Measurements from ENCODE around the gene RFC5.

- TF ChIP-seq POLR2AphosphoS2 (conservative IDR thresholded peaks at IDR 0.05; ENCODE audit: low read length) (no peak), MYC (IDR thresholded peaks at IDR 0.05; ENCODE audit: borderline replicate concordance, low read length) (no peak), USF2 (IDR thresholded peaks at IDR 0.05) (no peak), NFE2L2 (conservative IDR thresholded peaks at IDR 0.05; ENCODE audit: low read length) (no peak)
Measured at GRCh38 chr12:118020036-118020435, 3.5 kb downstream of the RFC5 start.

Data from A549 (cell line).